Choroid plexus epithelial cell (primary cell): ENCODE data around the gene ARHGAP1.

Experiments used
- DNase-seq: peaks from one replicate; pipeline ENCODE4 v3.0.0-alpha.2; 2010; ENCODE audit warnings: low read depth
- H3K4me3 ChIP-seq: 2 replicates; pipeline ENCODE4 v1.5.1; 2011; ENCODE audit warnings: low read depth, mild to moderate bottlenecking, control low read depth, low read length, moderate library complexity
- TF ChIP-seq, protein P1 (sequence below): conservative IDR thresholded peaks from 2 replicates; pipeline ENCODE4 v1.5.1; 2011; ENCODE audit warnings: low read depth, mild to moderate bottlenecking, control low read depth, inconsistent platforms, low read length, moderate library complexity

Gene ARHGAP1

DNA sequence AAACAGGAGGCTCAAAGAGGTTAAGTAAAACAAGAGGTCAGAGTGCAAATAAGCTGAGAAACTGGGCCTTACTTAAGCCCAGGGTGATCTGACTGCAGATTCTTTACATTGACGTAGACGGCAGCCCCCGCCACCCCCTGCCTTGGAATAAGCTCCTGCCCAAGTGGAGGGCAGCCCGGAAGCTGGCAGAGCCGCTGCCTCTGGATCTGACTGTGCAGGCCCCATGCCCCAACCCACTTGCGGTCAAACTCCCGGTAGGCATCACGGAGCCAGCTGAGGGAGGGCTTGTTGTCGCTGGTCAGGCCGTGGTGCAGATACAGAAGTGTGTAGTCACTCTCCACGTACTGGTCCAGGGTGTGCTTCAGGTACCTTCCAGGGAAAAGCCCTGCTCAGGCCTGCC lies 18.6 kb downstream of the ARHGAP1 start:
- TF ChIP-seq, protein P1, sequence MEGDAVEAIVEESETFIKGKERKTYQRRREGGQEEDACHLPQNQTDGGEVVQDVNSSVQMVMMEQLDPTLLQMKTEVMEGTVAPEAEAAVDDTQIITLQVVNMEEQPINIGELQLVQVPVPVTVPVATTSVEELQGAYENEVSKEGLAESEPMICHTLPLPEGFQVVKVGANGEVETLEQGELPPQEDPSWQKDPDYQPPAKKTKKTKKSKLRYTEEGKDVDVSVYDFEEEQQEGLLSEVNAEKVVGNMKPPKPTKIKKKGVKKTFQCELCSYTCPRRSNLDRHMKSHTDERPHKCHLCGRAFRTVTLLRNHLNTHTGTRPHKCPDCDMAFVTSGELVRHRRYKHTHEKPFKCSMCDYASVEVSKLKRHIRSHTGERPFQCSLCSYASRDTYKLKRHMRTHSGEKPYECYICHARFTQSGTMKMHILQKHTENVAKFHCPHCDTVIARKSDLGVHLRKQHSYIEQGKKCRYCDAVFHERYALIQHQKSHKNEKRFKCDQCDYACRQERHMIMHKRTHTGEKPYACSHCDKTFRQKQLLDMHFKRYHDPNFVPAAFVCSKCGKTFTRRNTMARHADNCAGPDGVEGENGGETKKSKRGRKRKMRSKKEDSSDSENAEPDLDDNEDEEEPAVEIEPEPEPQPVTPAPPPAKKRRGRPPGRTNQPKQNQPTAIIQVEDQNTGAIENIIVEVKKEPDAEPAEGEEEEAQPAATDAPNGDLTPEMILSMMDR = no peak
- DNase-seq = no peak
- H3K4me3 ChIP-seq = no peak overlapping the region

- H3K4me3 ChIP-seq = no peak overlapping the region
- TF ChIP-seq, protein P1 = no peak
- no peak for DNase-seq
These were observed 19.6 kb downstream of the ARHGAP1 start for GRCh38 chr11:46680815-46681214.

DNA sequence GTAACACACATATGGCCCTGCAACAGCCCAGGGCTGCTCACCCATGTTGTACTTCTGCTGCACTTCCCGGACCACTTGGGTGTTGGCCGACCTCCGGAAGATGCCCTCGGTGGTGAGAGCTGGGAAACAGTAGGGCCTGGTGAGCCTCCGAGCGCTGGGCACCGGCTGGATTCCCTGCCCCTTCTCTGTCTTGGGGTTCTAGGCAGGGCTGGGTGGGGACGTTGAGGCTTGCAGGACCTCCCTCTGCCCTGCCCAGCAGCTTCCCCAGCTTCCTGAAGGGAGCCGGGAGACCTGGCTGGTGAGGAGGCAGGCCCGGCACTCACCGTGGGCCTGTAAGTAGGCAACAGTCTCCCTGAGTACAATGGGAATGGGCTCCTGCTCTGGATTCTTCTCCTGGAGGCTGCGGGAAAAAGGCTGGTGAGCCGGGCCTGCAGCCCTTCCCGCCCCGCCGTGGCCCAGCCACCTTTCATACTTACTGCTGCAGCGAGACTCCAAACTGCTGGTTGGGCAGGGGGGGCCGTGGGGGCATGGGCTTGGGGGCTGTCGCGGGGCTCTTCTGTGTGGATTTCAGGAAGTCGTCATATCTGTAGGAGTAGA lies 20.2 kb downstream of the ARHGAP1 start:
- TF ChIP-seq, protein P1 = no peak
- DNase-seq = no peak

DNA sequence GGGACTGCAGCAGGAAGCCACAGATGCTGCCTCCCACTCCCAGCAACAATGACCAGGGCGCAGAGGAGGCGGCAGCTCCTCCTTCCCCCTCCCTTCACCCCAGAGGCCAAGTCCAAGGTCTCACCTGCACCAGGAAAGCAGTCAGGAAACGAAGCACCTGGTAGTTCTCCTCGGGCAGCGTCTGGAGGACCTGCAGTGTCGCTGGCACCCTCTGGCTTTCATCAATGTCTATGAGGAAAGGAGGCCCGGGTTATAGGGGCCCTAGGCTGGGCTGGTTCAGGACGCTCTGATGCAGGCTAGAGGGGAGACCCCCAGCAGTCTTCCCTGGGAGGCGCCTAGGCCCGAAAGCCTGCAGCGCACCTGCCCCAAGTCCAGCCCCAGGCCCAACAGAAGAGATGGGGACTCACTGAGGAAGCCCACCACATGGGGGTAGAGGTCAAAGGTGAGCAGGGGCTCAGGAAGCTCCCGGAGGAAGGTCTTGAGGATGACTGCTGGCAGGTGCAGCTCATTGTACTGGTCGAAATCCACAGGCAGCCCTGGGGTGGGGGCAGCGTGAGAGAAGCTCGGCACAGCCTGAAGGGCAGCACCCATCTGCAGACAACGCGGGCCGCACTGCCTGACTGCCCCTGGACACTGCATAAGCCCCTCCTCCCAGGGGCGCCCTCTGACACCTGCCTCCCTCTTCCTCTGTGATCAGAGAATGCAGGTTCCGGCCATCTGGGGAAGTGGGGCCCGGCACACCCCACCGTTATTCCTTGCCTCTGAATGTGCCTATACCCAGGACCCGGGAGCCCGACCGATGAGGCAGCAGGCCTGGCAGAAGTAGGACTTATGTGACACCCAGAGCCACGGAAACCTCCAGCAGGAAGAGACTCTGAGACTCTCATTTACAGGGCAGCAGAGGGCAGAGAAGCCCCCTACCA lies 20.9 kb downstream of the ARHGAP1 start:
- TF ChIP-seq, protein P1 = no peak
- DNase-seq = no peak
- no peak overlapping the region for H3K4me3 ChIP-seq

More for the DNA sequence above, 20.2 kb downstream of the ARHGAP1 start:
- no peak overlapping the region for H3K4me3 ChIP-seq

DNA sequence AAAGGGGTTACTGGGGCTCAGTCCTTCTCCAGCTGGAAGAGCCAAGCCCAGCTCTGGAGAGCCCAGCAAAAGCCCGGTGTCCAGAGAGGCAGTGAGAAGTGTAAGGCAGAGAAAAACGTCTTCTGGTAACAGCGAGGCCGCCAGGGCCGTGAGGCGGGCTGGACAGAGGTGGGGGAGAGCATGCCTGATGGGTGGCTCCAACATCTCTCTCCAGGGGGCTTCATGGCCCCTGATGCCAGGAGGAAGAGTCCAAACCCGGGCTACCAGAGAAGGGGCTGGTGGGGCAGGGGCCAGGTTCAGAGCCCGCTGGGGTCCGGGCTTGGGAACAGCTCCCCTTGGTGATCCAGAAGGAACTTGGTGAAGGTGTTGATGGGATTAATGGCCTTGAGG lies 21.7 kb downstream of the ARHGAP1 start:
- DNase-seq = no peak
- no peak overlapping the region for H3K4me3 ChIP-seq
- TF ChIP-seq, protein P1 = no peak

DNA sequence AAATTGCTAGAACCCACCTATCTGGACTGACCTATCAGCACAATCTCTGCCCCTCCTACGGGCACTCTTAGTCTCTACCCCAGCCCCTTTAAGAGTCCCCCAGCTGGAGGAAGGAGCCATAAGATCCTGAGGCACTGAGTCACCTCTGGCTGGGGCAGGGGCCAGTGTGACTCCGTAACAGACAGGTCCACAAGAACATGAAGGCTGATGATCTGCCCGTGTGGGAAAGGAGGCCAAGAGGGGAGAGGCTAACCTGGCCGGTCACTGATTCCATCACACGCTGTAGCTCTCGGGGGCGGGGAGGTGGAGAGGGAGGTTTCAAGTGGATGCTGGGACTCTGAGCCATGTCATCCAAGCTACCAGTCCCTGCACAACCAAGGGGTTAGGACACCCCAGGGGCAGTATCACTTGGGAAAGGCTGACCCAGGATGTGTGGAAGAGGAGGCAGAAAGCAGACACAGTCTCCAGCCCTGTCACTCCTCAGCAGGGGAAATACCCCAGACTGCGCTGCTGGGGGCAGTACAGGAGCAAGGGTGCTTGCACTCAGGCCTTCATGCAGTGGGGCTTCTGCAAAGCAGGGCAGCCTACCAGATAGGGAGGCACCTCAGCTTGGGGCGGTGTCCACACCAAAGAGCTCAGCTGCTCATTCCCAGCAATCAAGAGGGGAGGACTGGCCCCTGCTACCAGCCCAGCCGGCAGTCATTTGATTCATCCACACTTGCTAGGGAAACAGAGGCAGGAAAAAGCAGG lies 22.3 kb downstream of the ARHGAP1 start:
- TF ChIP-seq, protein P1 = no peak

More for the DNA sequence above, 22.3 kb downstream of the ARHGAP1 start:
- DNase-seq = peak; percentile 48
- H3K4me3 ChIP-seq = no peak overlapping the region
